Endothelial cell of umbilical vein (primary cell): ENCODE results near the gene POP5. TPM values are rescaled to one million over a fixed set of nuclear protein-coding genes. Genes with fewer than 3 reads are reported as not detected.

Experiments used
- BruUV-seq: library from RNA; stranded (reverse); fragments of 400-500 nt; replicated peaks from 2 replicates; lab custom pipeline; 2021; lab: Mats Ljungman, UMichigan
- CTCF ChIA-PET: fragments of 300-600, 350-600 bp; sonication (Branson Sonifier 250); formaldehyde crosslinking; loops from one replicate; lab custom pipeline; 2021; ENCODE audit warnings: antibody characterized with exemption, inconsistent platforms; lab: Charles Lee
- POLR2A ChIA-PET: fragments of 300-600, 350-600 bp; sonication (Branson Sonifier 250); formaldehyde crosslinking; loops from one replicate; lab custom pipeline; 2021; ENCODE audit warnings: antibody characterized with exemption, inconsistent platforms; lab: Charles Lee
- DNase-seq: peaks from one replicate; pipeline ENCODE4 v3.0.0-alpha.2; 2011; ENCODE audit warnings: low read depth, low spot score
- FAIRE-seq: peaks from 2 replicates; lab custom pipeline; 2011; peaks lifted over from hg19 to GRCh38; lab: Jason Lieb, UNC
- H2AFZ ChIP-seq: 2 replicates; pipeline ENCODE4 v1.6.0; 2012; ENCODE audit warnings: low read depth, low read length, control low read depth, inconsistent platforms
- H3K27ac ChIP-seq: 2 replicates; pipeline ENCODE4 v1.5.1; 2011; ENCODE audit warnings: low read depth, mild to moderate bottlenecking, control low read depth, low read length, moderate library complexity; ENCODE audit not compliant: insufficient read depth
- H3K27me3 ChIP-seq, 2 experiments: 2 replicates each; pipeline versions ENCODE4 v1.6.0 to v1.6.1; 2011; ENCODE audit warnings: low read length in 2 of 2, mixed read lengths in 1 of 2; ENCODE audit not compliant: control insufficient read depth in 2 of 2, insufficient read depth in 2 of 2
- H3K36me3 ChIP-seq, 2 experiments: 2 replicates in 1 of 2; 3 replicates in 1 of 2; pipeline ENCODE4 v1.5.1; 2011; ENCODE audit warnings: low read length in 2 of 2, mild to moderate bottlenecking in 1 of 2, moderate library complexity in 1 of 2; ENCODE audit not compliant: control insufficient read depth in 2 of 2, insufficient read depth in 2 of 2; ENCODE audit errors: extremely low read depth in 1 of 2
- H3K4me1 ChIP-seq: 3 replicates; pipeline ENCODE4 v1.5.1; 2011; ENCODE audit warnings: mild to moderate bottlenecking, low read length; ENCODE audit not compliant: control insufficient read depth, insufficient read depth; ENCODE audit errors: extremely low read depth
- H3K4me2 ChIP-seq: 2 replicates; pipeline ENCODE4 v1.6.1; 2011; ENCODE audit warnings: low read length, control low read depth, mixed read lengths; ENCODE audit not compliant: insufficient read depth
- H3K4me3 ChIP-seq, 3 experiments: fragments of 200-600 bp in 1 of 3; sonication (generic), shearing (Covaris generic) in 1 of 3; replicated peaks in 1 of 3; 2 replicates each; pipeline ENCODE4 v1.5.1; 2011 to 2016; ENCODE audit warnings: control low read depth in 3 of 3, low read length in 3 of 3, mild to moderate bottlenecking in 2 of 3, inconsistent platforms in 1 of 3, low read depth in 1 of 3, moderate library complexity in 1 of 3; ENCODE audit not compliant: insufficient read depth in 1 of 3
- H3K79me2 ChIP-seq: 2 replicates; pipeline ENCODE4 v1.6.0; 2012; ENCODE audit warnings: low read length, inconsistent platforms; ENCODE audit not compliant: control insufficient read depth, insufficient read depth
- H3K9ac ChIP-seq: replicated peaks from 2 replicates; pipeline ENCODE3; 2011; ENCODE audit warnings: low read length, control low read depth; ENCODE audit not compliant: insufficient read depth; ENCODE audit errors: extremely low read depth
- H3K9me1 ChIP-seq: replicated peaks from 3 replicates; pipeline ENCODE4 v1.6.0; 2011; ENCODE audit warnings: mild to moderate bottlenecking, low read length; ENCODE audit not compliant: control insufficient read depth, insufficient read depth; ENCODE audit errors: extremely low read depth
- H3K9me3 ChIP-seq: replicated peaks from 2 replicates; pipeline ENCODE4 v1.5.1; 2012; ENCODE audit warnings: low read length, inconsistent platforms; ENCODE audit not compliant: control insufficient read depth, insufficient read depth
- H4K20me1 ChIP-seq: replicated peaks from 2 replicates; pipeline ENCODE3; 2011; ENCODE audit warnings: mild to moderate bottlenecking, low read length; ENCODE audit not compliant: control insufficient read depth, insufficient read depth; ENCODE audit errors: extremely low read depth
- CTCF ChIP-seq, 2 donors: IDR thresholded peaks; 1 replicate in 1 of 2; 2 replicates in 1 of 2; pipeline ENCODE4 v1.5.1; 2011; ENCODE audit warnings: low read length in 2 of 2, mild to moderate bottlenecking in 2 of 2, moderate library complexity in 2 of 2, control low read depth in 1 of 2, inconsistent platforms in 1 of 2, low read depth in 1 of 2; ENCODE audit not compliant: insufficient read depth in 1 of 2; ENCODE audit errors: extremely low read depth in 1 of 2
- EZH2 ChIP-seq: IDR thresholded peaks from 2 replicates; pipeline ENCODE4 v1.6.1; 2012; ENCODE audit warnings: borderline replicate concordance, low read depth, mild to moderate bottlenecking, moderate library complexity, low read length, inconsistent platforms; ENCODE audit not compliant: severe bottlenecking
- FOS ChIP-seq: IDR thresholded peaks from 2 replicates; pipeline ENCODE4 v1.6.1; 2011; ENCODE audit warnings: mild to moderate bottlenecking, low read length, moderate library complexity, borderline replicate concordance; ENCODE audit not compliant: insufficient read depth
- GATA2 ChIP-seq: IDR thresholded peaks from 2 replicates; pipeline ENCODE4 v1.7.0; 2011; ENCODE audit warnings: low read depth, mild to moderate bottlenecking, moderate library complexity, mixed read lengths, low read length; ENCODE audit not compliant: insufficient read length, insufficient read depth
- JUN ChIP-seq: IDR thresholded peaks from 2 replicates; pipeline ENCODE4 v1.6.1; 2011; ENCODE audit warnings: borderline replicate concordance, low read depth; ENCODE audit not compliant: insufficient read length, insufficient read depth
- MAX ChIP-seq: IDR thresholded peaks from 2 replicates; pipeline ENCODE4 v1.6.1; 2011; ENCODE audit not compliant: insufficient read depth, insufficient read length
- MYC ChIP-seq: IDR thresholded peaks from one replicate; pipeline ENCODE4 v1.6.1; 2011; ENCODE audit warnings: mild to moderate bottlenecking, low read depth, low read length
- POLR2A ChIP-seq: IDR thresholded peaks from 2 replicates; pipeline ENCODE4 v1.6.1; 2012; ENCODE audit warnings: low read depth, mild to moderate bottlenecking, control low read depth, low read length
- POLR2AphosphoS5 ChIP-seq: IDR thresholded peaks from 2 replicates; pipeline ENCODE4 v1.6.1; 2012; ENCODE audit warnings: low read depth, mild to moderate bottlenecking, control low read depth, low read length, moderate library complexity; ENCODE audit not compliant: insufficient read depth
- dilution Hi-C: fragments of 300-500 bp; cut with MboI; formaldehyde crosslinking; loops from one replicate; pipeline ENCODE4 v1.15.0; 2019; ENCODE audit warnings: low sequenced_read_pairs; ENCODE audit not compliant: extremely low pct_ligation_motif_present
- intact Hi-C: fragments of 100-400 bp; cut with micrococcal nuclease; formaldehyde crosslinking; loops from one replicate; pipeline ENCODE4 v1.10.0; 2022
- polyA plus RNA-seq, 4 experiments: library from polyadenylated mRNA; depleted of rRNA in 3 of 4; stranded (reverse) in 3 of 4; unstranded in 1 of 4; fragments of >200 nt; gene quantifications; 2 replicates each; pipeline versions ENCODE4 v1.2.1 to v1.2.3, GENCODE V29; 2011 to 2012; ENCODE audit warnings: missing spikeins in 1 of 4
- total RNA-seq: library from RNA; stranded (reverse); gene quantifications from 2 replicates; pipeline ENCODE4 v1.2.3, GENCODE V29; 2021

The POP5 gene
- total and polyA plus RNA-seq, 2 donors (not counting 3 experiments of a cell fraction or from before 2014, with no cell fraction given) = 25.7 to 60.2 TPM

GRCh38 chr12:120573560-120573959, 7.6 kb downstream of the POP5 start:
- H3K4me3 ChIP-seq = no peak overlapping the region
- dilution Hi-C loops (no loop called here), intact Hi-C loops (no loop called here)
- no peaks in the 10 kb centered on the region for H3K9me1 ChIP-seq
- peaks cover 2% of the 10 kb centered on the region for H3K79me2 ChIP-seq
- POLR2A ChIA-PET = no interaction called here
- FAIRE-seq (no peak), DNase-seq (no peak)
- no peak overlapping the region for H3K27ac ChIP-seq
- no peak overlapping the region for H3K9ac ChIP-seq
- H2AFZ ChIP-seq = no peak overlapping the region
- no peaks in the 10 kb centered on the region for H3K9me3 ChIP-seq
- no TSS peak for BruUV-seq
- no peak overlapping the region for H3K4me2 ChIP-seq
- CTCF ChIA-PET = no interaction called here
- H3K27me3 ChIP-seq = no peaks in the 10 kb centered on the region
- no peaks in the 10 kb centered on the region for H4K20me1 ChIP-seq
- peaks cover 35 to 56% of the 10 kb centered on the region in 2 experiments for H3K36me3 ChIP-seq
- no peaks in the 10 kb centered on the region for H3K4me1 ChIP-seq
- no peak for TF ChIP-seq GATA2
- no peak for TF ChIP-seq FOS
- TF ChIP-seq MAX = no peak
- no peak for TF ChIP-seq POLR2AphosphoS5
- TF ChIP-seq CTCF (IDR thresholded peaks at IDR 0.05; ENCODE audit: extremely low read depth in 1 of 2, insufficient read depth in 1 of 2, low read depth in 1 of 2, low read length in 2 of 2) = no peak
- no peak for TF ChIP-seq JUN
- TF ChIP-seq POLR2A = no peak
- no peak for TF ChIP-seq MYC
- TF ChIP-seq EZH2 = no peak
